A204.1 (cell line): Measurements from ENCODE around the gene CLDN3.
"Not testable (repeated sequence)": the region's sequence is repeated elsewhere in the genome, so short reads cannot be mapped to it uniquely, and the experiment has no call there.

Source experiments
- FAIRE-seq: peaks from 2 replicates; lab custom pipeline; 2012; peaks lifted over from hg19 to GRCh38; lab: Jason Lieb, UNC

CLDN3 gene, protein sequence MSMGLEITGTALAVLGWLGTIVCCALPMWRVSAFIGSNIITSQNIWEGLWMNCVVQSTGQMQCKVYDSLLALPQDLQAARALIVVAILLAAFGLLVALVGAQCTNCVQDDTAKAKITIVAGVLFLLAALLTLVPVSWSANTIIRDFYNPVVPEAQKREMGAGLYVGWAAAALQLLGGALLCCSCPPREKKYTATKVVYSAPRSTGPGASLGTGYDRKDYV

DNA sequence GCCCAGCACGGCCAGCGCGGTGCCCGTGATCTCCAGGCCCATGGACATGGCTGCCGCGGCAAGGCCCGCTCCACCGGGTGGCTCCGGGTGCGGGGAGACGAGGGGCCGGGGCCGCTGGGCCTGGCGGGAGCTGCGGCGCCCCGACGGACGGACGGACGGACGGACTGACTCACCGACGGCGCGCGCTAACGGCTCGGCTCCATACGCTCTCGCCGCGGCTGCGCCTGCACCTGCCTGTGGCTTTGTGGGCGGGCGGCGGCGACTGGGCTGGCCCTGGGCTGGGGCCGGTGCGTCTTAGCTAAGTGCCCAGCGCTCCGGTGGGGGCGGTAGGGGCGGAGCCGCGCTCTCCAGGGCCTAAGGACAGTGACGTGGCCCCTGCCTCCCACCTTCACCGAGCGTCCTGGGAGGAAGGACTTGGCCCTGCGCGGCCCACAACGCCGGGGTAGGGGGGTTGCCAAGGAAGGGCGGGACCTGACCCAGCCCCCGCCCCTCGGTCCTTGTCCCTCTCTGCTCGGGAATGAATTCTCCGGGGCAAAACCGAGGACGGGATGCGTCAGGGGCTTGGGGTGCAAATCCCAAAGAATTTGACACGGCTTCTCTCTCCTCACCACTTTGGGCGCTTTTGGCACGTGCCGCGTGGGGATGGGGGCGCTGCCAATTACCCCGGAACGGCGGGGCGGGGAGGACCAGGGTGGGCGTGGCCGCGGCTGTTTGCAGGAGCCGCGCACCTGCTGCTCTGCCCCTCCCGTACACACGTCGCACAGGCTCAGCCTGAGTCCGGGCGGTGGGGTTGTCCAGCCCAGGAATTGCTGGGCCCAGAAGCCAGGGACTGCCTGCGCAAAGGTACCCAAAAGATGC is at the start of gene CLDN3:
Gene CLDN3 (minus strand): TSS at position 269 of the 858 bp plus-strand sequence. CDS start 221 bp downstream, at position 48.
- FAIRE-seq: no peak

GRCh38 chr7:73817121-73817520 is 47.1 kb upstream of the CLDN3 start:
- FAIRE-seq: no peak

DNA sequence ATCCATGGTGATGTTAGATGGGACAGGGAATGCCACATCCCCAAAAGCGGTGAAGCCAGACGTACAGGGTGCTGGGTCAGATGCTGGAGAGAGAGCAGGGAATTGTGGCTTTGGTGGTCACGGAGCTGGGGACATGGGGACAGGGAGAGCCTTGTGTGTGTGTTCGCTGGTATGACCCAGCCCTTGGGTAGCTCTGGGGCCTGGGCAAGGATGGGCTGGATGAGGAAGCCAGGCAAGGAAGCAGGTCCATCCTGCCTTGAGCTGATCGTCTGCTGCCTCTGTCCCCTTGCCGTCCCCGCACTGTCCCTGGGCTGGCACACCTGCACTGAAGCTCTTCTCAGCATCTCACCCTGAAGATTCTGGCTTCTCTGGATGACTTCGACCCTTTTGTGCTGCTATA is 45.4 kb upstream of the CLDN3 start:
- no peak for FAIRE-seq

DNA sequence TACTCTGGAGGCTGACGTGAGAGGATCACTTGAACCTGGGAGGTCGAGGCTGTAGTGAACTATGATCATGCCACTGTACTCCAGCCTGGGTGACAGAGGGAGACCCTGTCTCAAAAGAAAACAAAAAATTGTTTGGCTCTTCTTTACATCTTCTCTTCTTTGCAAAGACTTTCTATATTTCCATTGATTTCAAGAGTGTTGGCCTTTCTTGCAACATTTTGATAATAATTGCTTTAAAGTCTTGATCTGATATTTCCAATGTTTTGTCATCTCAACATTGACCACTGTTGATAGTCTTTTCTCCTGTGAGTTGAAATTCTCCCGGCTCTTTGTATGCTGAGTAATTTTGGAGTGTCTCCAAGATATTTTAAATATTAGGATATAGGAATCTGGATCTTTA is 42.9 kb upstream of the CLDN3 start:
- FAIRE-seq: no peak

- FAIRE-seq: no peak
Measured at GRCh38 chr7:73811760-73812168, 41.7 kb upstream of the CLDN3 start.

- no peak for FAIRE-seq
Measured at GRCh38 chr7:73810998-73811360, 40.9 kb upstream of the CLDN3 start.

- no peak for FAIRE-seq
Measured at GRCh38 chr7:73809467-73809951, 39.4 kb upstream of the CLDN3 start.

DNA sequence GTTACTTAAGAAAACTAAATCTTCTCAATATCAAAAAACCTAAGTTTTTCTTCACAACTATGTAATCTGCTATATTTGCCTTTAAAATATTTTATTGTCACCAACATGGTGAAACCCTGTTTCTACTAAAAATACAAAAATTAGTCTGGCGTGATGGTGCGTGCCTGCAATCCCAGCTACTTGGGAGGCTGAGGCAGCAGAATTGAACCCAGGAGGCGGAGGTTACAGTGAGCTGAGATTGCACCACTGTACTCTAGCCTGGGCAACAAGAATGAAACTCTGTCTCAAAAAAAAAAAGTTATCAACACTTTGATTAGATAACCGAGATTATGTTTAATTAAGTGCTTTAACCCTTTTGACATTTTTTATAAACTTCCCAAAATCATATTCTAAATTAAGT is 32.4 kb upstream of the CLDN3 start:
- FAIRE-seq: no peak

DNA sequence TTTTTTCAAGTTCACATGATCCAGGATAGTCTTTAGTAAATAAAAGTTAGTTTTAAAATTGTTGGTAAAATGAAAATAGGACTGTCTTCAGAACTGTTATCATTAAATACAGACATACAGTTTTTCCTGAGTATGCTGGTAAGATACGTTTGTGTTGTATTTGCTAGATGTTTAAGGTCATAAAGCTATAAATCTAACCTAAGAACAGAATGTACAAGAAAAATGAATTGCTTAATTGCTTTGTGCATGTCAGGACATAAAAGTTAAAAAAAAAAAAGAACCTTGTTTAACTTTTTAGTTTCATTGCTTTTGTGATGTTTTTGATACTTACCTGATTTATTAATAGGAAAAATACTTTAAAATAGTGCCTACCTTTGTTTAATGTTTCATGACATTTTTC is 31.5 kb upstream of the CLDN3 start:
- FAIRE-seq: no peak

- no peak for FAIRE-seq
Measured at GRCh38 chr7:73799282-73800141, 29.4 kb upstream of the CLDN3 start.

DNA sequence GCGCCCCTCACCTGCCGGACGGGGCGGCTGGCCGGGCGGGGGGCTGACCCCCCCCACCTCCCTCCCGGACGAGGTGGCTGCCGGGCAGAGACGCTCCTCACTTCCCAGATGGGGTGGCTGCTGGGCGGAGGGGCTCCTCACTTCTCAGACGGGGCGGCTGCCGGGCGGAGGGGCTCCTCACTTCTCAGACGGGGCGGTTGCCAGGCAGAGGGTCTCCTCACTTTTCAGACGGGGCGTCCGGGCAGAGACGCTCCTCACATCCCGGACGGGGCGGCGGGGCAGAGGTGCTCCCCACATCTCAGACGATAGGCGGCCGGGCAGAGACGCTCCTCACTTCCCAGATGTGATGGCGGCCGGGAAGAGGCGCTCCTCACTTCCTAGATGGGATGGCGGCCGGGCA is 27.1 kb upstream of the CLDN3 start:
- not testable (repeated sequence) for FAIRE-seq

DNA sequence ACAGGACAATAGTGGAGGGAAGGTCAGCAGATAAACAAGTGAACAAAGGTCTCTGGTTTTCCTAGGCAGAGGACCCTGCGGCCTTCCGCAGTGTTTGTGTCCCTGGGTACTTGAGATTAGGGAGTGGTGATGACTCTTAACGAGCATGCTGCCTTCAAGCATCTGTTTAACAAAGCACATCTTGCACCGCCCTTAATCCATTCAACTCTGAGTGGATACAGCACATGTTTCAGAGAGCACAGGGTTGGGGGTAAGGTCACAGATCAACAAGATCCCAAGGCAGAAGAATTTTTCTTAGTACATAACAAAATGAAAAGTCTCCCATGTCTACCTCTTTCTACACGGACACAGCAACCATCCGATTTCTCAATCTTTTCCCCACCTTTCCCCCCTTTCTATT is 26.6 kb upstream of the CLDN3 start:
- not testable (repeated sequence) for FAIRE-seq

- FAIRE-seq: not testable (repeated sequence)
Measured at GRCh38 chr7:73795188-73795587, 25.1 kb upstream of the CLDN3 start.

- FAIRE-seq: not testable (repeated sequence)
Measured at GRCh38 chr7:73791170-73791690, 21.2 kb upstream of the CLDN3 start.

DNA sequence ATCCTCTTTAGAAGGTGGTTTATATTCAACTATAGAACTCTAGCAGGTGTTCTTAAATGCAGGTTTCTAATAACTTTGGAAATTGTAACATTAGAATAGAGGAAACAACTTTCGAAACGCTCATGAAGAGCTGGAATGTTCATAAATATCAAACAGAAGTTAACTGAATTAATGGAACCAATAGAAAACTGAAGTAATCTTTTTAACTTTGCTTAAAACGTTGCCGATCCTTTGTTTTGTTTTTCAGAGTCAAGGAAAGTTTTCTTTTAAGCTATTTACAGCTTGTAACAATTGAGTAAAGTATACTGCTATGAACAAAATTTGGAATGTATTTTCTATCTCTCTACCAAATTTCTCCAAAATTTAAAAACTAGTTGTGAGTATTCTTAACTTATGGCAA is 19.0 kb upstream of the CLDN3 start:
- FAIRE-seq: no peak

DNA sequence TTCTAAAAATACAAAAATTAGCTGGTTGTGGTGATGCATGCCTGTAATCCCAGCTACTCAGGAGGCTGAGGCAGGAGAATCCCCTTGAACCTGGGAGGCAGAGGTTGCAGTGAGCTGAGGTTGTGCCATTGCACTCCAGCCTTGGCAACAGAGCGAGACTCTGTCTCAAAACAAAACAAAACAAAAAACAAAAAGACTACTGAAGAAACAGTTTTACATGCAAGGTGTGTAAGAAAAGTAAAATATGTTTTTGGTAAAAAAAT is 17.6 kb upstream of the CLDN3 start:
- FAIRE-seq: not testable (repeated sequence)

DNA sequence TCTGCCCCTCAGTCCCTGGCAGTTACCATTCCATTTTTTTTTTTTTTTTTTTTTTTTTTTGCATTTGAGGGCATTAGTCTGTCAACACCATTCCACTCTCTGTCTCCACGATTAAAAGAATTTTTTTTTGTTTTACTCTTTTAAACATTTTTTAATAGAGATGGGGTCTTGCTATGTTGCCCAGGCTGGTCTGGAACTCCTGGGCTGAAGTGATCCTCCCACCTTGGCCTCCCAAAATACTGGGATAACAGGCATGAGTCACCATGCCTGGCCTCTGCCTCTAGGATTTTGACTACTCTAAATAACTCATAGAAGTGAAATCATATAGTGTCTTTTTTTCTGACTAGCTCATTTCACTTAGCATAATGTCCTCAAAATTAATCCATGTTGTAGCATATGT is 16.5 kb upstream of the CLDN3 start:
- FAIRE-seq: no peak

GRCh38 chr7:73779517-73779916 is 9.4 kb upstream of the CLDN3 start:
- peak; percentile 87 for FAIRE-seq

- no peak for FAIRE-seq
Measured at GRCh38 chr7:73778801-73779389, 8.8 kb upstream of the CLDN3 start.

DNA sequence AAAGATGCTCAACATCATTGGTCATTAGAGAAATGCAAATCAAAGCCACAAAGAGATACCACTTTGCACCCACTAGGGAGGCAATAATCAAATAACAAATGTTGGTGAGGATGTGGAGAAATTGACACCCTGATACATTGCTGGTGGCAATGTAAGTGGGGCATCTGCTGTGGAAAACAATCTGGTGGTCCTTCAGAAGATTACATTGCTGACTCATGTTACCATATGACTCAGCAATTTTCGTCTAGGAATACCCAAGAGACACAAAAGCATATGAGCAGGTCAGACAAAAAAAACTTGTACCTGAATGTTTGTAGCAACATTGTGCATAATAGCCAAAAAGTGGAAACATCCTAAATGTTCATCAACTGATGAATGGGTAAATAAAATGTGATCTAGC is 4.9 kb upstream of the CLDN3 start:
- no peak for FAIRE-seq

- no peak for FAIRE-seq
Measured at GRCh38 chr7:73773700-73774517, 3.8 kb upstream of the CLDN3 start.
